ENCODE measurements around the gene EARS2. TPM values are rescaled to one million over a fixed set of nuclear protein-coding genes. Genes with fewer than 3 reads are reported as not detected.
"Not testable (repeated sequence)": the region's sequence is repeated elsewhere in the genome, so short reads cannot be mapped to it uniquely, and the experiment has no call there.

Gene EARS2
- 37.2 and 45.3 TPM in 2 replicates for total RNA-seq

DNA sequence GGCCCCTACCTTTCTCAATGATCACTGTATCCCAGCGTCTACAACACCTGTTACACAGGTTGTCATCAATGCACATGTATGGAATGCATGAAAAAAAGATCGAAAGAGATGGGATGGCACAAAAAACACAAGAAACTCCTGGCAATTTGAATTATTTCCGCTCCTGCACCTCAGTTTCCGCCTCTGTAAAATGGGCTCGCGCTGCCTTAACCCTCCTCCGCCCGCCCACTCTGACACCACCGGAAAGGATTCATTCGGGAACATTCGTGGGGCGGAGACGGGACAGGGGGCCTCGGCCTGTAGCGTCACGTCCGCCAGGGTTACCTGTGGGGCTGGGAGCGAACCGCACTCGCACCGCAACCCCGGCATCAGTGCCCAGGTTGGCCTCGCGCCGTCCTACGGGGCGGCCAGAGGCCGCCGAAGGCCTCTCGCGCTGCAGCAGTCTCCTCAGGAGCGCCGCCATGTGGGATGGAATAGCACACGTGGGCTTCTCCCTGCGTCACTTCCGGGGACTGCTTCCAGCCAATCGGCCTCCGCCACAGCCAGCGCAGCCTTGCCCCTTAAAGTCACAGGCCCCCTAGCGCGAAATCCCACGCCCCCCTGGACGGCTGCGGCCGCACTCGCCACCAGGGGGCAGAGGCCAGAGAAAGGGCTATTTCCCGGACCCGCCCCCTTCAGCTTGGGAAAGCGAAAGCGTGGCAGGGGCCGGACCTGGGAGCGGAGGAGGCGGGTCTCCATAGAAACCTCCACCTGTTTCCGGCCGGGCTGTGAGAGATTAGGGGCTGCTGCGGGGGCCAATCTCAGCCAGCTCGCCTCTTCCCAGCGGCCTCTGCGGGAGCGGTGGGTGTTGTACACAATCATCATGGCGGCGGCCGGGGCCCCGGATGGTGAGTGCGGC is at the start of gene EARS2, which contains the start of gene UBFD1:
EARS2 (minus strand) TSS at position 470 of the 898 bp plus-strand sequence; CDS start at position 463, 7 bp downstream.
UBFD1 (plus strand) TSS at position 847 of the 898 bp plus-strand sequence; CDS start at position 863, 16 bp downstream.
- DNase-seq (ENCODE audit: low read depth) = peak; percentile 93

DNA sequence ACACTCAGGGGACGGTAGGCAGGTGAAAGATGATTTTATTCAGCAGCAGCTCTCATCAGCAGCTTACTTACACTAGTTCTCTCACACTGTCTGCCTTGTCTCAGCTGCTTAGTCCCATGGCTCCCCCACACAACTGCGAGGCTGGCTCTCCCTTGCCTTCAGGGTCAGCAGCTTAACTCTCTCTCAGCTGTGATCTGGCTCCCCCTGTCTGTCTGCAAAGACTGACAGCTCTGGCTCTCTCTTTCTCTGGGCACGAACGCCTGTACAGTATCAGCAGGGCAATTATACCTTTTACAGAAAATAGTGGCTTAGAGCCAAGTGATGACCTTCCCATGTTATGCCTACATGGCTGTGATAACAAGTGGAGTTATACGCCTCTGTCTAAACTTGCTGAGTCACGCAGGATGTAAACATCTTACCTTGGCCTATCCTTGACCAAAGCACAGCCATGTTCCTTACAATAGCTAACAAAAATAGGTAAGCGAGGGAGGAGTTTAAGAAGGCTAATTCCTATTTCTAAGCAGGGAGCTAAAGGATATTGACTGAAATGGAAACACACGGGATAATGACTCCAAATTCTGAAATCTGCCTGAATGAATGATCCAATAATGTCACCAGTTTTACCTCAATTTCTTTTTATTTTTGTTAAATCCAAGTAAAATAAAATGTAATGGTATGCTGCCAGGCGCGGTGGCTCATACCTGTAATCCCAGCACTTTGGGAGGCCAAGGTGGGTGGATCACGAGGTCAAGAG is 40.0 kb upstream of the EARS2 start:
- DNase-seq (ENCODE audit: low read depth) = no peak

DNA sequence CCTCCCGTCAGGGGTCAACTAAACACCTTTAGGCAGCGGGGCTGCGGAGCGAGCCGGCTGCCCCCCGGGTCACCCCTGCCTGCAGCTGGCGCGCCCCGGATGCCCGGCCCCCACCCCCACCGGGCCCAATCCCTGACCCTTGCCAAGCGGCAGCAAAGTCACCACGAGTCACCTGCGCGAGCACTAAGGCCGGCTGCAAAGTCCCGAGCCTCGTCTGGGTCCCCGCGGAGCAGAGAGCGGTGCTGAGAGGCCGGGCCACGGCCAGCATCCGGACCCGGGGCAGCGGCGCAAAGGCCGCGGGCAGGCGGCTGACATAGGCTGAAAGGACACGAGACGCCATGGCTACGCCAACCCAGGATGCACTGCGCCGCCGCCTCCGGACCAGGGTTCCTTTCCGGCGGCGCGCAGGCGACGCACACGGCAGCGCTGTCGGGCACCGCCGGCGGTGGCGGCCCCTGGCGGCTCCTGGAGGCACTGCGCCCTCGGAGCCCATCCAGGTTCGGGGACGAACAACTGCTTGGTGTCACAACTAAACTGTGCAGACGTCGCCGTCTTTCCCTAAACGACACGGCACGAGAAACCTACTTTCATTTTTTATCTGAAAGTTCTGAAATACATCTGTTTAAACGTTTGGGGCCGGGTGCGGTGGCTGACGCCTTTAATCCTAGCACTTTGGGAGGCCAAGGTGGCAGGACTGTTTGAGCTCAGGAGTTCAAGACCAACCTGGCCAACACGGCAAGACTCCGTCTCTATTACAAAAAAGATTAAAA is 39.0 kb upstream of the EARS2 start, which contains the start of gene NDUFAB1:
NDUFAB1 (minus strand) TSS at position 366 of the 770 bp plus-strand sequence; CDS start at position 340, 26 bp downstream.
- peak; percentile 66 for DNase-seq (ENCODE audit: low read depth)

DNA sequence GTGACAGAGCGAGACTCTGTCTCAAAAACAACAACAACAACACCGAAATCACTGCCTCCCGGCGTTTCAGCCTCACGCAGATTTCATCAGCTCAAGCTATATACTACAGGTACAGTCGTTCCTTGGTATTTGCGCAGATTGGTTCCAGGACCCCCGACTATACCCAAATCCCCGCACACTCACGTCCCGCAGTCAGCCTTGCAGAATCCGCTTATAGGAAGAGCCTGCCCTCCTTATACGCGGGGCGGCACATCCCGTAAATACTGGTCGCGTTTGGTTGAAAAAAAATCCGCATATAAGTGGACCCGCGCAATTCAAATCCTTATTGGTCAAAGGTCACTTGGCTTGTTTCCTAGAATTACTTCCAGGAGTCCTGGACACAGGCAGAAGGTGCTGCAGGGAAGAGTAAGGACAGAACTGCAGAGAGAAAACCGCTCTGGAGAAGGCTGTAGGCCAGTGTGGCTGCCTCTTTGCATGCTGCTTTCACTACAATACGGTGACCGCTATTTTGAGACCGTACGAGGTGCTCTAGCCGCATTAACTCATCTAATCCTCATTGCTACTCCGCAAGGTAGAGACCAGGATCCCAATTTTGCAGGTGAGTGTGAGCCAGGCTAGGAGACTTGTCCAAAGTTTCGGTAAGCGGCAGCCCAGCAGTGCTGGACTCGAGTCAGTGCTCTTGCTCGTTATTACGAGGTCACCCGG is 38.2 kb upstream of the EARS2 start:
- peak; percentile 19 for DNase-seq (ENCODE audit: low read depth)

DNA sequence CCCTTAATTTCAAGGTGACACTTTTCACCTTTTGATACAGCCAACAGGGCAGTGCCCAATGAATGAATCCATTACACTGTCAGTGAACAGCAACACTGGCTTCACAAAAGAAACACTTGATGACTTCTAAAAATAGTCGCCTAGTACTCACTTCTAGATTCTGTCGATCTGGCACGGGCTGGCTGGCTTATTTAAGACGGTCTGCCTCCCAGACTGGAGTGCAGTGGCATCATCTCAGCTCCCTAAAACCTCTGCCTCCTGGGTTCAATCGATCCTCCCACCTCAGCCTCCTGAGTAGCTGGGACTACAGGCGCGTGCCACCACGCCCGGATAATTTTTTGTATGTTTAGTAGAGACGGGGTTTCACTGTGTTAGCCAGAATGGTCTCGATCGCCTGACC is 37.0 kb upstream of the EARS2 start:
- DNase-seq (ENCODE audit: low read depth) = no peak

DNA sequence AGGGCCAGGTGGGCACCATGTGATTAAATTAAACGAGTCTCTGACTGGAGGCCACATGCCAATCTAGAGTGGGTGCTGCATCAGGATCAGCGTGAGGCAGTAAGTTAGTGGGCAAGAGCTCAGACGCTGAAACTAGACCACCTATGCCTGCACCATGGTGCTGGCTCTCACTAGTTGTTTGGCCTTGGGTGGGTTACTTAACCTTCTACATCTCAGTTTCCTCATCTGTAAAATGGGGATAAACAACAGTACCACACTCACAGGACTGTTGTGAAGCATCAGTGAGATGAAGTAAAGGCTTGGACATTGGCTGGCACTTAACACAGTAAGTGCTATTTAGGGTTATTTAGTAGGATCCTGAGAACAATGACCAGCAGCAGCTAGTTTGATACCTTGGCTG is 33.0 kb upstream of the EARS2 start:
- DNase-seq (ENCODE audit: low read depth) = no peak

DNA sequence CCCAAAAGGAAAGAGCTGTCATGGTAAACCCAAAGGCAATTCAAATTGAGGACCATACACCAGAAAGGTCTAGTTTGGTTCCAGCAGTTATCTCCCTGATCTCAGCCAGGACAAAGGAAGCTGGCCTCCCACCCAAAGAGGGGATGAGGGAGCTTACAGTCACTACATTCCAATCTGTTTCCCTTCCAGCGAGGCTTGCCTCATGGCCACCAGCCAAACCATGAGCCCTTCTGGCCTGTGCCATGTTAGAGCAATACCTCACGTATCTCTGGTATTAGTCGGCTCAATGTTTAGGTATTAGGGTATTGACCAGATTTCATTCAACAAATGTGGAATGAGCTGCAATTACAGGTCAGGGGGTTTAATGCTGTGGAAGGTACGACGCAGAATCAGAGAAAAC is 30.6 kb upstream of the EARS2 start:
- no peak for DNase-seq (ENCODE audit: low read depth)

DNA sequence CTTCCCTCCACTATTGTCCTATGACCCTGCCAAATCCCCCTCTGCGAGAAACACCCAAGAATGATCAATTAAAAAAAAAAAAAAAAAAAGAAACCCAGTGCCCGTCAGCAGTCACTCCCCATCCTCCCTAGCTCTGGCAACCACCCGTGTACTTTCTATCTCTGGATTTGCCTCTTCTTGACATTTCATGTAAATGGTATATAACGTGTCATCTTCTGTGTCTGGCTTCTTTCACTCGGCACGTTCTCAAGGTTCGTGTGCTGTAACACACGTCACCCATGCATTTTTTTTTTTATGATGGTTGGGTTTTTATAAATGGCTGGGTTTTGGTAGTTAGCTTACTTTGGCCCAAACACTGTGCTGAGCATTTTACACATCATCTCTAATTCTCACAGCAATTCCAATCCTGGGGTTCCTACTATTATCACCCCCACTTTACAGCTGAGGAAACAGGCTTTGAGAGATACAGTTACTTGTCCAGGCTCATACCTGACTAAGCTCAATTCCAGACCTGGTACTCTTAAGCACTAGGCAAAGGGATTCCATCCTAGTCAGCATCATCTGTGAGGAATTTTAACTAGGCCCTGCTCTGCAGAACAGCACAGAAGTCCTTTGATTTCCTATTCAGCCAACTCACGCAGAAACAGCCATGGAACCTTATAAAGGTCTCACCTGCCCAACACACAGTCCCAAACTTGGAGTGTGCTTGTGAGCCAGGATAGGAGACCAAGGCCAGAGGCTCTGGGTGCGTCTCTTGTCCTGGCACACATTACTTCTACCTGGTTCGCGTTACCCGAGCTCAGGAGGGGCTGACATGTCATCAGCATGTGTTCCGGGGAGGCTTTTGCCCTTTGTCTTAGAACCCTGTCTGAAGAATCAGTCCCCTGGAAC is 27.3 kb upstream of the EARS2 start:
- DNase-seq (ENCODE audit: low read depth) = no peak

DNA sequence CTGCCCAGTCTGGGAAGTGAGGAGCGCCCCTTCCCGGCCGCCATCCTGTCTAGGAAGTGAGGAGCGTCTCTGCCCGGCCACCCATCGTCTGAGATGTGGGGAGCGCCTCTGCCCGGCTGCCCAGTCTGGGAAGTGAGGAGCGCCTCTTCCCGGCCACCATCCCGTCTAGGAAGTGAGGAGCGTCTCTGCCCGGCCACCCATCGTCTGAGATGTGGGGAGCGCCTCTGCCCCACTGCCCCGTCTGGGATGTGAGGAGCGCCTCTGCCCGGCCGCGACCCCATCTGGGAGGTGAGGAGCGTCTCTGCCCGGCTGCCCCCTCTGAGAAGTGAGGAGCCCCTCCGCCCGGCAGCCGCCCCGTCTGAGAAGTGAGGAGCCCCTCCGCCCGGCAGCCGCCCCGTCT is 26.1 kb upstream of the EARS2 start:
- DNase-seq (ENCODE audit: low read depth) = not testable (repeated sequence)

DNA sequence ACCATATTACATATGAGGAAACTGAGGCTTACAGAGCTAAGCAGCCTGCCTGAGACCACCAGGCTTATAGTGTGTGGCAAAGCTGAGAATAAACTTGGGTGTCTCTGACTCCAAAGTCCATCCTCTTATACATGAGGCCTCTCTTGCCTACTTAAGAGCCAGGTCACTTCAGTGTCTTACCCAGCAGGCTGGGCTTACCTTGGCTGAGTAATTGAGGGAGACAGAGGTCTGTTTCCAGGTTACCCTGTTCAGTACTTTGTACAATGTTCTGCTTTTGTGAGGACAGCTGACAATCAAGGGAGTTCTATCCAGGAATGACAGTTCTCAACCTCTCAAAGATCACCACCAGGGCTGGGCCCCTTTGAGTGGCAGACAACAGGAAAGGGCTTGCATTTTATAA is 24.6 kb upstream of the EARS2 start:
- DNase-seq (ENCODE audit: low read depth) = no peak

DNA sequence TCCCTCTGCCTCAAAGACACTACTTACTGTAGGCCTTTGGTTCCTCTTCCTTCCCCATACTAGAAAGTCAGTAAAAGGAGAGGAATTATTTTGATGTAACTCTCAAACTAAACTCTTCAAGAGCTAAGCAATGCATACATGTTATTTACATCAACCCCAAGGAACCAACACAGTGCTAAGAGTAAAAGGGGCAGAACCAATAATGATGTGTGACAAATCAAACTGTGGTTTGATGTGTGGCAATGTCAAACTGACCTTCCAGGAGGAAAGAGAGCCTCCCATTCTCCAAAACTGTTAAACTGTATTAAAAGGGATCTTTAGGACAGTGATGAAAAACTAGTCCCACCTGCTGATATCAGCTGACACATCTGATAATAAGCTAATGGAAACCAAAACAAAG is 23.2 kb upstream of the EARS2 start:
- no peak for DNase-seq (ENCODE audit: low read depth)

DNA sequence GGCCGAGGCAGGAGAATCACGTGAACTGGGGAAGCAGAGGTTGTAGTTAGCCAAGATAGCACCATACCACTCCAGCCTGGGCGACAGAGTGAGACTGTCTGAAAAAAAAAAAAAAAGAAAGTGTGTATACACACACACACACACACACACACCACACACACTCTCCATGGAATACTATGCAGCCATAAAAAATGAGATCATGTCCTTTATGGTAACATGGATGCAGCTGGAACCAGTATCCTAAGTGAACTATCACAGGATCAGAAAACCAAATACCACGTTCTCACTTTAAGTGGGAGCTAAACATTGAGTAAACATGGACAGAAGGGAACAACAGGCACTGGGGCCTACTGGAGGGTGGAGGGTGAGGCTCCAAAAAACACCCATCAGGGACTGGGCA is 22.2 kb upstream of the EARS2 start:
- DNase-seq (ENCODE audit: low read depth) = no peak

DNA sequence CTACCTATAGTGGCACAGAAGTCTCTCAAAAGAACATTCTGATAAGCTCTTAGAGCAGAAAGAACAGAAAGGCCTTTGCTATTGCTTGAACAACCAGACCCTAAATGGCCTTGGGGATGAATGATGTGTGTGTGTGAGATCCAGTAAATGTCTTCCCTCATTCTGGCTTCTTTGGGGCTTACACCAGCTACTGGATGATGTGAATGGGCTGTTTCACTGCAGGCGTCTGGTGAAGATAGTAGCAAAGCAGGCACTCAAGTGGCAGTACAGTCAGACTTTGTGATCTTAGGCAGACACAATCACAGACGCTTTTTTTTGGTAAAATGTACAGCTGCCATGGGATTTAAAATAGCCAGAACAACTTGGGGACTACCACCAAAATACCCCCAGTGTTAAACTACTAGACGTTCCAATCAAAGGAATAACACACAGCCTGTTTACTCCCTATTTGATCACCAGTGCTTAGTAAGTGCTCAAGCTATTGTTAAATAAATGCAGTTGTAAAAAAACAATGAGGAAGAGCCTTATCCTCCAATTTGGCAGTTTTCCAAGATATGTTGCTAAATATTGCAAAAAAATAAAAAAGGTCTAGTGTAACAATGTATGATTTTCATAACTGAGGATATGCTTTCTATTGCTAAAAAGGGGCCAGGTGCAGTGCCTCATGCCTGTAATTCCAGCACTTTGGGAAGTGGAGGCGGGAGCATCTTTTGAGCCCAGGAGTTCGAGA is 21.1 kb upstream of the EARS2 start:
- DNase-seq (ENCODE audit: low read depth) = no peak

DNA sequence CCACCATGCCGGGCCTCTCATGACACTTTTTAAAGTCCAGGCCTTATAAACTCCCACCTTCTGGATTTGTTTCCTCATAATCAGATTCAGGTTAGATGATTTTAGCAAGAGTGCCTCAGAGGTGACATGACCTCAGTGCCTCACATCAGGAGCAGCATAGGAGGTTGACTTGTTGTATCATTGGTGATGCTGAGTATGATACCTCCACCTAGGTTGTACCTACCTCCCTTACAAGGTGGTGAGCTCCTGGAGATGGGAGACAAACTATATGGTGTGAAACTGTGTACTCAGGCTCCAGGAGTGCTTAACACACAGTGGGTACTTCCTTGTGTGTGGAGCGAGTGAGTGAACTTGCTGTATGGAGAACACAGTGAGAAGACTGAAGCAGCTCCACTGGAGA is 20.3 kb upstream of the EARS2 start:
- DNase-seq (ENCODE audit: low read depth) = no peak

DNA sequence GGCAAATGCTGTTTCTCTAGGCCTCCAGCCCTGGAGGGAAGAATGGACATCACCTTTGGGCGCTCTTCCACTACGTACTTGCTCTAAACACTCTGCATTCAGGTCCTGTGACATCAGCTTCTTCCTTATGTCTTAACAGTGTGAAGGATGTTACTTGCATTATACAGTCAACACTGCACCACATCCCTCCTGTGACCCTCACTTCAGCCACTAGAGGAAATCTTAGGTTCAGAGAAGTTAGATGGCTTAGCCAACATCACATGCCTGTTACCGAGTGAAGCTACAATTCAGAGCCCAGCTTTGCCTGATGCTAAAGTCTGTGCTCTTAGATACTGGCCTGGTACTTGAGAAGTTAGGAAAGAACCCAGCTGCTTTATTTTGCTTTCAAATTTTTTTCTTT is 18.7 kb upstream of the EARS2 start:
- no peak for DNase-seq (ENCODE audit: low read depth)

DNA sequence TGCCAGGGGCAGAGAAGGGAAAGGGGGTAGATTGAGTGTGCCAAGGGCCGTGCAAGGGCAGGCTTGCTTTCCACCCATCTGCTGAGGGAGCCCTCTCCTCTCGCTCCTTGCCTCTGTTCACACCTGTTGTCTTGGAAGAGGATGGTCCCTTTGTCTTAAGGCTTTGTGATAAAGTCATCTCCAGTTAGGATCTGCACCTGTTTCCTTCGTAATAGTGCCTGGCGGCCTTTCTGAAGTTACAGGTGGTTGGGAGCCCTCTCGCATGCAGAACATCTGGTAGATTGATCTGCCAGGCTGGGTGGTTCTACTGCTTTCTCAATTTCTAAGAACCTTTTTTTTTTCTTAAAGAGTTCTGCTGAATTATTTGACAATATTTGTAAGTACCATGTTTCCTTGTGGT is 16.7 kb upstream of the EARS2 start:
- no peak for DNase-seq (ENCODE audit: low read depth)

DNA sequence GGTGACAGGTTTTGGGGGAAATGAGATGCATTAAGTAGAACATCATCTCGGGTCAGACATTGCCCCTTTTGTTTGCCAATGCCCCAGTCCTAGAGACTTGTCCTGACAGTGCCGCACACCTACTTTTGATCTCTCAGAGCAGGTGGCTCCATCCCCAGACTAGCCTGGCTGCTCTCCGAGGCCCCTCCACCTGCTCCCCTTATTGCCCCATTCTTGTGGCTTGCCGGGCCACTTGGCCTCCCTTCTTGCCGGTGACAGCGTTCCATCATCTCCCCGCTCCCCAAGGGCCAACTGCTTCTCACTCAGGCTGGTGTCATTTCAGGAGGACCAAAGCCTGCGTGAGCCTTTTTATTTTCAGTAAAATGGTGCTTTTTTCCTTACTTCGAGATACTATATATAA is 15.2 kb upstream of the EARS2 start:
- DNase-seq (ENCODE audit: low read depth) = no peak

DNA sequence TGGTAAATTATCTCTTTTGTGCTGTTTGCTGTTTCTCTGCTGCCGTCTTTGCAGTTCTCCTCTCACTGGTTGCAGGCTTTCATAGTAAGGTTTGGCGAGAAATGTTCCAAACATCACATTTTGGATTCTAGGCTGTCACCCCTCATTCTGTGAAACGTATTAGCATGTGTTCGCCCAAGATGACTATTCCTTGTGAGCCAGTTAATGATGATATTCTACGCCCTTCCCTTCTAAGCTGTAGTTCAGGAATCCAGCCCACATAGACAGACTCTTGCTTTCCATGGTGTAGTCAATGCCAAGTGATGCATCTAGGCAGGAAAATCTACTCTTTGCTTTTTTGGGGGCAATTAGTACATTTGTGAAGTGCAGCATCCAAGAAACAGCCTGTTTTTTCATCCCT is 14.7 kb upstream of the EARS2 start:
- DNase-seq (ENCODE audit: low read depth) = no peak

DNA sequence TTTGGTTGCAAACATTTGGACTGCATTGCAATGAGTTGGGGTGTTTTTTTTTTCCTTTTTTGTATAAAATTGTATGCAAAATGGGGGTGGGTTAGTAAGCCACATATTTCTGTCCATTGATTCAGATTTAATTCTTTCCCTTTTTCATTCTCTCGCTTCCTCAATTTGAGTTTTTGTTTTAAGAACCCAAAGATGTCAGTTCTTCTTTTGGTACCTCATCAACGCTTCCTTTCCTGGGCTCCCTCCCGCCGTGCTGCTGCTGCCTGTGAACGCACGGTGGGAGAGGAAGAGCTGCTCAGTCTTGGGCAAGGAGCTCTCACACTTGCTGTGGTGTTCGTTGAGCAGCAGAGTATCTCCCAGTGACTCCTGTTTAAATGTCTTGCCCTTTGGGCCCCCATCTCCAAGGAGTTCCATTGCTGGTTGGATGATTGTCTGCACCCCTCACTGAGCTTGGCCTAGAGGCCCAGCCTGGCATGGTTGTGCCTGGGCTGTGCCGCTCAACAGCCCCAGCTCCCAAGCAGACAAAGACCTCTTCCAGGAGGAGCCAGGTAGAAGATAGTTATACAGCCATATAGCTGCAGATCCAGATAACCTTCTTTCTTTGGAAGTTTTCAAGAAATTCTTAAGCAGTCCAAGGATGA is 14.0 kb upstream of the EARS2 start:
- no peak for DNase-seq (ENCODE audit: low read depth)
